HCT116 (cell line): ENCODE measurements around the gene FAR2. TPM values are rescaled to one million over a fixed set of nuclear protein-coding genes. Genes with fewer than 3 reads are reported as not detected.

ENCODE experiments used
- ATAC-seq: fragments of 200-7000 bp; cut with Tn5 transposase; 2 replicates; pipeline ENCODE4 v1.9.1; 2020; ENCODE audit warnings: mild to moderate bottlenecking, moderate library complexity
- BruUV-seq: library from RNA; stranded (reverse); fragments of 400-500 nt; replicated peaks from 2 replicates; lab custom pipeline; 2021; lab: Mats Ljungman, UMichigan
- CTCF ChIA-PET: fragments of 300-600 bp; sonication (Branson Sonifier 250); formaldehyde crosslinking; loops from one replicate; lab custom pipeline; 2021; ENCODE audit warnings: antibody characterized with exemption; lab: Charles Lee
- POLR2A ChIA-PET: fragments of 300-600, 350-600 bp; sonication (Branson Sonifier 250); formaldehyde crosslinking; loops from one replicate; lab custom pipeline; 2021; ENCODE audit warnings: antibody characterized with exemption; lab: Charles Lee
- RAD21 ChIA-PET, 2 experiments: fragments of 300-600 bp; sonication (Branson Sonifier 250); formaldehyde crosslinking; loops; one replicate each; lab custom pipeline; 2023; ENCODE audit warnings: low total read pairs in 2 of 2; ENCODE audit not compliant: uncharacterized antibody in 2 of 2, unreplicated experiment in 2 of 2, low non-redundant PET in 1 of 2; lab: Charles Lee
- DNase-seq: peaks from one replicate; pipeline ENCODE4 v3.0.0-alpha.2; 2010; ENCODE audit warnings: low read depth, low spot score
- H2AFZ ChIP-seq: fragments of 200-600 bp; shearing (Covaris generic), sonication (generic); 2 replicates; pipeline ENCODE4 v1.6.1; 2017; ENCODE audit warnings: low read depth, mixed run types, mixed read lengths, antibody characterized with exemption, low read length; ENCODE audit not compliant: poor library complexity, severe bottlenecking
- H3K27ac ChIP-seq: 2 replicates; pipeline ENCODE4 v1.5.1; 2012; ENCODE audit warnings: low read depth, low read length
- H3K27me3 ChIP-seq: fragments of 200-600 bp; sonication (generic); 2 replicates; pipeline ENCODE4 v1.6.1; 2016; ENCODE audit warnings: mixed run types, low read length, mixed read lengths; ENCODE audit not compliant: insufficient read depth
- H3K36me3 ChIP-seq, 2 experiments: fragments of 200-500 bp in 1 of 2; fragments of 200-600 bp in 1 of 2; sonication (Bioruptor generic) in 1 of 2; sonication (generic) in 1 of 2; 2 replicates each; pipeline versions ENCODE4 v1.5.1 to v1.6.1; 2014 to 2016; ENCODE audit warnings: low read length in 2 of 2, inconsistent platforms in 1 of 2, mixed read lengths in 1 of 2, mixed run types in 1 of 2; ENCODE audit not compliant: insufficient read depth in 2 of 2, control insufficient read depth in 1 of 2
- H3K4me1 ChIP-seq, 2 experiments: fragments of 200-600 bp in 1 of 2; sonication (generic) in 1 of 2; 2 replicates each; pipeline versions ENCODE4 v1.5.1 to v1.6.1; 2012 to 2017; ENCODE audit warnings: low read length in 2 of 2, inconsistent platforms in 1 of 2, mild to moderate bottlenecking in 1 of 2, mixed read lengths in 1 of 2, mixed run types in 1 of 2, moderate library complexity in 1 of 2; ENCODE audit not compliant: insufficient read depth in 2 of 2, control insufficient read depth in 1 of 2
- H3K4me2 ChIP-seq: fragments of 200-600 bp; sonication (generic); 2 replicates; pipeline ENCODE4 v1.6.1; 2017; ENCODE audit warnings: mixed run types, low read length, mixed read lengths
- H3K4me3 ChIP-seq, 2 experiments: fragments of 200-600 bp in 1 of 2; sonication (generic) in 1 of 2; replicated peaks in 1 of 2; 2 replicates each; pipeline ENCODE4 v1.5.1; 2011 to 2016; ENCODE audit warnings: low read length in 2 of 2, control low read depth in 1 of 2, low read depth in 1 of 2, mild to moderate bottlenecking in 1 of 2, mixed read lengths in 1 of 2, mixed run types in 1 of 2
- H3K79me2 ChIP-seq: fragments of 200-600 bp; sonication (generic); 2 replicates; pipeline ENCODE4 v1.6.1; 2017; ENCODE audit warnings: mild to moderate bottlenecking, mixed run types, low read length, moderate library complexity, mixed read lengths; ENCODE audit not compliant: insufficient read depth
- H3K9ac ChIP-seq: fragments of 200-600 bp; sonication (generic); 2 replicates; pipeline ENCODE4 v1.6.1; 2016; ENCODE audit warnings: low read length, mixed read lengths
- H3K9me2 ChIP-seq: fragments of 200-600 bp; sonication (generic), shearing (Covaris generic); 2 replicates; pipeline ENCODE4 v1.6.1; 2017; ENCODE audit warnings: mixed run types, mild to moderate bottlenecking, moderate library complexity; ENCODE audit not compliant: insufficient read depth
- H3K9me3 ChIP-seq, 2 experiments: fragments of 200-500 bp in 1 of 2; fragments of 200-600 bp in 1 of 2; sonication (Bioruptor generic) in 1 of 2; sonication (generic) in 1 of 2; 2 replicates each; pipeline ENCODE4 v1.6.1; 2014 to 2017; ENCODE audit warnings: low read length in 2 of 2, mixed read lengths in 2 of 2, inconsistent platforms in 1 of 2, low read depth in 1 of 2, mild to moderate bottlenecking in 1 of 2, mixed run types in 1 of 2, moderate library complexity in 1 of 2; ENCODE audit not compliant: control insufficient read depth in 1 of 2, insufficient read depth in 1 of 2
- H4K20me1 ChIP-seq: fragments of 200-600 bp; sonication (generic), shearing (Covaris generic); 2 replicates; pipeline ENCODE4 v1.6.1; 2017; ENCODE audit warnings: mixed run types, mild to moderate bottlenecking, moderate library complexity; ENCODE audit not compliant: insufficient read depth
- FOSL1 ChIP-seq: IDR thresholded peaks from 2 replicates; pipeline ENCODE4 v1.6.1; 2012; ENCODE audit warnings: low read depth
- JUND ChIP-seq: IDR thresholded peaks from 2 replicates; pipeline ENCODE4 v1.6.1; 2012
- POLR2A ChIP-seq: IDR thresholded peaks from 2 replicates; pipeline ENCODE4 v1.7.0; 2011; ENCODE audit warnings: borderline replicate concordance; ENCODE audit not compliant: insufficient read depth, insufficient read length; ENCODE audit errors: extremely low read depth
- POLR2AphosphoS5 ChIP-seq: IDR thresholded peaks from 2 replicates; pipeline ENCODE4 v1.6.1; 2011; ENCODE audit warnings: mild to moderate bottlenecking, low read depth, low read length, moderate library complexity
- RAD21 ChIP-seq: IDR thresholded peaks from 2 replicates; pipeline ENCODE4 v1.6.1; 2012; ENCODE audit warnings: low read depth, mild to moderate bottlenecking
- SRF ChIP-seq: IDR thresholded peaks from 2 replicates; pipeline ENCODE4 v1.6.1; 2012; ENCODE audit warnings: low read depth
- TCF7L2 ChIP-seq: IDR thresholded peaks from 2 replicates; pipeline ENCODE4 v1.7.0; 2011; ENCODE audit warnings: borderline replicate concordance, inconsistent platforms; ENCODE audit not compliant: insufficient read depth, insufficient read length; ENCODE audit errors: extremely low read depth
- YY1 ChIP-seq: IDR thresholded peaks from 2 replicates; pipeline ENCODE4 v1.6.1; 2011; ENCODE audit warnings: low read length, low read depth, moderate library complexity, mild to moderate bottlenecking; ENCODE audit not compliant: insufficient replicate concordance; ENCODE audit errors: extremely low read depth
- ZNF274 ChIP-seq: fragments of 200-500 bp; sonication (Bioruptor generic); IDR thresholded peaks from 2 replicates; pipeline ENCODE4 v1.6.1; 2014; ENCODE audit warnings: mild to moderate bottlenecking, low read depth, low read length, inconsistent platforms
- intact Hi-C: fragments of 100-400 bp; cut with micrococcal nuclease; formaldehyde crosslinking; loops from 2 replicates; pipeline ENCODE4 v1.10.0; 2022
- total RNA-seq: library from RNA; stranded (reverse); gene quantifications from one replicate; pipeline ENCODE4 v1.2.1, GENCODE V29; 2021; ENCODE audit not compliant: unreplicated experiment
- TF ChIP-seq, protein P1 (sequence below), 3 experiments: fragments of 200-600 bp in 1 of 3; sonication (generic) in 1 of 3; IDR thresholded peaks in 2 of 3; conservative IDR thresholded peaks in 1 of 3; 2 replicates each; pipeline ENCODE4 v1.5.1; 2012 to 2017; ENCODE audit warnings: low read depth in 2 of 3, low read length in 2 of 3, antibody characterized with exemption in 1 of 3, borderline replicate concordance in 1 of 3, control low read depth in 1 of 3, mild to moderate bottlenecking in 1 of 3, mixed read lengths in 1 of 3, mixed run types in 1 of 3, moderate library complexity in 1 of 3; ENCODE audit not compliant: insufficient read depth in 1 of 3

Gene FAR2
- total RNA-seq, 1 experiment from 2014 or later = 9.7 TPM

DNA sequence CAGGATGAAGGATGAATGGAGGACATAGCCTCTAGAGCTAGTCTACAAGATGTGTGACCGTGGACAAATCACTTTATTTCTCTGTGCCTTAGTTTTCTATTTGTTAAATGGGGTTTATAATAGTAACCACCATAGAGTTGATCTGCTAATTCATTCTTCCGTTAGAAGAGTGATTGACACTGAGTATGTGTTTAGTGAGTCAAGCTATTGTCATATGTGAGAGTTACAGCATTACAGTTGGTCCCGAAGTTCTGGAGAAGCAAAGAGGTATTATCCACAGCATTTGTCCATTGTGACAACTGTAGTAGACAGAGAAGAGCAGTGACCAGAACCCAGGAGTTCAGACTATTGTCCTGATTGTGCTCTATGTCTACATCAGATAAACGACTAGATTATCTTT lies 14.1 kb downstream of the FAR2 start:
- ATAC-seq = no peak
- no peak overlapping the region for H3K4me3 ChIP-seq

More for the DNA sequence above, 14.1 kb downstream of the FAR2 start:
- intact Hi-C loops = no loop called here
- Histone ChIP-seq H3K4me2 (no peak overlapping the region), H3K36me3 (no peaks in the 10 kb centered on the region), H2AFZ (no peak overlapping the region), H3K9me3 (no peaks in the 10 kb centered on the region), H3K27me3 (no peaks in the 10 kb centered on the region), H3K9ac (no peak overlapping the region), H4K20me1 (no peaks in the 10 kb centered on the region), H3K79me2 (no peaks in the 10 kb centered on the region), H3K27ac (no peak overlapping the region), H3K9me2 (no peaks in the 10 kb centered on the region), H3K4me1 (peaks cover 5 to 10% of the 10 kb centered on the region in 2 experiments; a peak in 3 of 4 replicates)
- DNase-seq = no peak
- BruUV-seq = no TSS peak
- ChIA-PET POLR2A (no interaction called here), RAD21 (no interaction called here), CTCF (no interaction called here)
- TF ChIP-seq FOSL1 (no peak), RAD21 (no peak), POLR2A (no peak), JUND (no peak), ZNF274 (no peak), POLR2AphosphoS5 (no peak), YY1 (no peak), TCF7L2 (no peak), SRF (no peak)
- TF ChIP-seq, protein P1, sequence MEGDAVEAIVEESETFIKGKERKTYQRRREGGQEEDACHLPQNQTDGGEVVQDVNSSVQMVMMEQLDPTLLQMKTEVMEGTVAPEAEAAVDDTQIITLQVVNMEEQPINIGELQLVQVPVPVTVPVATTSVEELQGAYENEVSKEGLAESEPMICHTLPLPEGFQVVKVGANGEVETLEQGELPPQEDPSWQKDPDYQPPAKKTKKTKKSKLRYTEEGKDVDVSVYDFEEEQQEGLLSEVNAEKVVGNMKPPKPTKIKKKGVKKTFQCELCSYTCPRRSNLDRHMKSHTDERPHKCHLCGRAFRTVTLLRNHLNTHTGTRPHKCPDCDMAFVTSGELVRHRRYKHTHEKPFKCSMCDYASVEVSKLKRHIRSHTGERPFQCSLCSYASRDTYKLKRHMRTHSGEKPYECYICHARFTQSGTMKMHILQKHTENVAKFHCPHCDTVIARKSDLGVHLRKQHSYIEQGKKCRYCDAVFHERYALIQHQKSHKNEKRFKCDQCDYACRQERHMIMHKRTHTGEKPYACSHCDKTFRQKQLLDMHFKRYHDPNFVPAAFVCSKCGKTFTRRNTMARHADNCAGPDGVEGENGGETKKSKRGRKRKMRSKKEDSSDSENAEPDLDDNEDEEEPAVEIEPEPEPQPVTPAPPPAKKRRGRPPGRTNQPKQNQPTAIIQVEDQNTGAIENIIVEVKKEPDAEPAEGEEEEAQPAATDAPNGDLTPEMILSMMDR (IDR thresholded peaks at IDR 0.05 in 2 of 3, conservative IDR thresholded peaks at IDR 0.05 in 1 of 3; ENCODE audit: borderline replicate concordance in 1 of 3, insufficient read depth in 1 of 3, low read depth in 2 of 3, low read length in 2 of 3) = no peak
